Left colon (tissue), 2 donors: ENCODE measurements around the gene ZNF263. TPM values are rescaled to one million over a fixed set of nuclear protein-coding genes. Genes with fewer than 3 reads are reported as not detected.
"Not testable (repeated sequence)": the region's sequence is repeated elsewhere in the genome, so short reads cannot be mapped to it uniquely, and the experiment has no call there.

Experiments
- ATAC-seq: fragments of 200-7000 bp; cut with Tn5 transposase; one replicate; pipeline ENCODE4 v1.9.1; 2020; ENCODE audit warnings: mild to moderate bottlenecking, moderate library complexity
- DNase-seq, 2 donors: peaks; one replicate each; pipeline ENCODE4 v3.0.0-alpha.2; 2020
- intact Hi-C, 2 donors: fragments of 100-400 bp; cut with DNase I in 1 of 2; cut with micrococcal nuclease in 1 of 2; formaldehyde crosslinking; loops; one replicate each; pipeline versions ENCODE4 v1.11.2 to v1.14.0; 2022; cut with DNase I, micrococcal nuclease
- total RNA-seq, 2 donors: library from RNA; stranded (reverse); fragmentation: NEBNext Ultra II Directional; extraction: Animal tissue kit (Norgen Biotek cat#: 25700); gene quantifications; one replicate each; pipeline ENCODE4 v1.2.1, GENCODE V29; 2021
- donor health status: DM: no; HTN: no; CAD: no.
- donor health status: DM: yes; HTN: yes; CAD: no.

Gene ZNF263
- total RNA-seq, 2 donors from 2014 or later: 21.2 to 24.3 TPM

- DNase-seq: peak; percentile 95 to 98
- intact Hi-C loops: no loop called here
- peak; percentile 89 for ATAC-seq
Observed at GRCh38 chr16:3264137-3265036, 18.9 kb upstream of the ZNF263 start.

- intact Hi-C loops: no loop called here
- ATAC-seq (no peak), DNase-seq (no peak)
Observed at GRCh38 chr16:3266873-3267537, 16.3 kb upstream of the ZNF263 start.

- no peak for ATAC-seq
- intact Hi-C loops: no loop called here
- DNase-seq: no peak
Observed at GRCh38 chr16:3268294-3268693, 15.0 kb upstream of the ZNF263 start.

GRCh38 chr16:3270718-3271117 is 12.6 kb upstream of the ZNF263 start:
- intact Hi-C loops, ATAC-seq, DNase-seq: not testable (repeated sequence)

- intact Hi-C loops, ATAC-seq, DNase-seq: not testable (repeated sequence)
Observed at GRCh38 chr16:3271281-3271680, 12.0 kb upstream of the ZNF263 start.

- no peak for DNase-seq
- intact Hi-C loops: no loop called here
- no peak for ATAC-seq
Observed at GRCh38 chr16:3274490-3274889, 8.8 kb upstream of the ZNF263 start.

GRCh38 chr16:3274947-3275346 is 8.3 kb upstream of the ZNF263 start:
- intact Hi-C loops: no loop called here
- DNase-seq: no peak
- ATAC-seq: no peak

GRCh38 chr16:3276679-3277078 is 6.6 kb upstream of the ZNF263 start:
- intact Hi-C loops: no loop called here
- ATAC-seq: no peak
- no peak for DNase-seq

GRCh38 chr16:3281222-3281820 is 2.0 kb upstream of the ZNF263 start:
- no peak for ATAC-seq
- no peak for DNase-seq
- intact Hi-C loops: no loop called here

- DNase-seq (no peak), ATAC-seq (peak; percentile 44)
- intact Hi-C loops: no loop called here
Observed at GRCh38 chr16:3282103-3282729, 1.1 kb upstream of the ZNF263 start.

- ATAC-seq: peak; percentile 3
- intact Hi-C loops: no loop called here
Observed at GRCh38 chr16:3283543-3284447, 504 bp downstream of the ZNF263 start.

GRCh38 chr16:3285131-3285530 is 1.8 kb downstream of the ZNF263 start:
- ATAC-seq (no peak), DNase-seq (no peak)
- intact Hi-C loops: no loop called here

More at GRCh38 chr16:3283543-3284447, 504 bp downstream of the ZNF263 start:
- DNase-seq: no peak

- DNase-seq: no peak
- ATAC-seq: no peak
- intact Hi-C loops: no loop called here
Observed at GRCh38 chr16:3289998-3290673, 6.8 kb downstream of the ZNF263 start.

- ATAC-seq (no peak), DNase-seq (no peak)
- intact Hi-C loops: no loop called here
Observed at GRCh38 chr16:3292604-3293003, 9.3 kb downstream of the ZNF263 start.

GRCh38 chr16:3295209-3295608 is 11.9 kb downstream of the ZNF263 start:
- intact Hi-C loops: no loop called here
- no peak for DNase-seq
- ATAC-seq: no peak

GRCh38 chr16:3295783-3296182 is 12.5 kb downstream of the ZNF263 start:
- intact Hi-C loops: no loop called here
- DNase-seq (no peak), ATAC-seq (no peak)

- DNase-seq: no peak
- ATAC-seq: no peak
- intact Hi-C loops: no loop called here
Observed at GRCh38 chr16:3304370-3304769, 21.1 kb downstream of the ZNF263 start.
